HG03457 (cell line): ENCODE measurements around the gene ODAPH.
"Not testable (repeated sequence)": the region's sequence is repeated elsewhere in the genome, so short reads cannot be mapped to it uniquely, and the experiment has no call there.

Experiments used
- ATAC-seq: cut with Tn5 transposase; IDR thresholded peaks from one replicate; pipeline ENCODE4 v1.9.1; 2021; ENCODE audit warnings: moderate number of reproducible peaks; ENCODE audit not compliant: unreplicated experiment

The ODAPH gene

DNA sequence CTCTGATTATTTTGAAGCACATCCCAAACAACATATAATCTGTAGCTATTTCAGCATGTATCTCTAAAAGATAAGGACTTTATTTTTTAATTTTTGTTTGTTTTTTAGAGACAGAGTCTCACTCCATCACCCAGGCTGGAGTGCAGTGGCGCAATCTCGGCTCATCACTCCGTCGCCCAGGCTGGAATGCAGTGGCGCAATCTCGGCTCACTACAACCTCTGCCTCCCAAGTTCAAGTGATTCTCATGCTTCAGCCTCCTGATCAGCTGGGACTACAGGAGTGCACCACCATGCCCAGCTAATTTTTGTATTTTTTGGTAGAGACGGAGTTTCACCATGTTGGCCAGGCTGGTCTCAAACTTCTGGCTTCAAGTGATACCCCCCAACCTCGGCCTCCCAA lies 11.6 kb upstream of the ODAPH start:
- not testable (repeated sequence) for ATAC-seq

DNA sequence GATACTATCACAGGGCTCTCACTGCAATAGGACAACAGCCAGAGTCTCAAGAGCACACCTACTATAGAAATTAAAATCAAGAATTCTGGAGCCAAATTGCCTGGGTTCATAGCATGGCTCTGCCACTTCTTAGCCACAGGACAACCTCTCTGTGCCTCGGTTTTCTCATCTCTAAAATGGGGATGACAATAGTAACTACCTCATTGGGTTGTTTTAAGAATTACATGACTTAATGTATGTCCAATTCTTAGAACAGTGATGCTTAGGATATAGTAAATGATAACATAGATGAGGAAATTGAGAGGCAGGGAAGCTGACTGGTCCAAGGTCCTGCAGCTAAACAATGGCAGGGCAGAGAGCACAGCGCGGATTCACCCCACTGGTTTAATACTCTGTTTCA lies 11.0 kb upstream of the ODAPH start:
- no peak for ATAC-seq

DNA sequence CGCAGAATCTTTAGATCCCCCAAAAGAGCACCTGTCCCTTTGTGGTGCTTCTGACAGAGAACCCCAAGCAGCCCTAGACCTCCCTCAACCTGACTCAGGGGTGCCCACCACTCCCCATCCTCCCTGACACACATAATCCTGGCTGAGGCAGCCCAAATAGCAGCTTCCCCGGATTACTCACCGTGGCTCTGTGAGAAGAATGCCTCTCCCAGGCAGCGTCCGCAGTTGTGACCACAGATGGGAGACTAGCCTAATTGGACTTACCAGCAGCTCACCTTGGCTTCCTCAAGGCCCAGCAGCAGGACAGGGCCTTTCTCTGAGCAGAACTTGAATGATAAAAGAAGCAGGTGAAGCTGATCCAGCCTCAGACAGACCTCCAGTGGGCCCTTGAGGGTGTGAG lies 10.3 kb upstream of the ODAPH start:
- ATAC-seq = no peak

DNA sequence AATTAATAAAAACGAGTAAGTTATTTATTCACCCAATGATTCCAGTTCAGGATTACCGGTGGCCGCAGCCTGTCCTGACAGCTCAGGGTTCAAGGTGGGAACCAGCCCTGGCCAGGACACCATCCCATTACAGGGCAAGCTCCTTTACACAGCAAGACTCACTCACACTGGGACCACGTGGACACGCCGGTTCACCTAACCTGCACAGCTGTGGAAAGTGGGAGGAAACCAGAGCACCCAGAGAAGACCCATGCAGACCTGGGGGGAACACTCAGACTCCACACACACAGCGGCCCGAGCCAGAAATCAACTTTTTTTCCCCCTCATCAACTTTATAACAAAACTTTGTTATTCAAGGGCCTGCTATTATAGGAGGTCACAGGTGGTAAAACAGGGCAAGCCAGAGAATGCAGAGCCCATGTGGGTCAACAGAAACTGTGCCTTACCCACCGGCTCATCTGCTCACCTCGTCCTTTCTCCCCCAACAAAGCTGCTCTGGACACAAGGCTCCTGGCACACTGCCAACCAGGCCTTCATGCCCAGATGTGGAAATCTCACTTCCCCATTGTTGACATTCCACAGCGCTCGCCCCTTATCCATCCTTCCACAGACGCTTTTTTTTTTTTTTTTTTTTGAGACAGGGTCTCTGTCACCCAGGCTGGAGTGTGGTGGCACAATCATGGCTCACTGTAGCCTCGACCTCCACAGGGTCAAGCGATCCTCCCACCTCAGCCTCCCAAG lies 8.0 kb upstream of the ODAPH start:
- no peak for ATAC-seq

DNA sequence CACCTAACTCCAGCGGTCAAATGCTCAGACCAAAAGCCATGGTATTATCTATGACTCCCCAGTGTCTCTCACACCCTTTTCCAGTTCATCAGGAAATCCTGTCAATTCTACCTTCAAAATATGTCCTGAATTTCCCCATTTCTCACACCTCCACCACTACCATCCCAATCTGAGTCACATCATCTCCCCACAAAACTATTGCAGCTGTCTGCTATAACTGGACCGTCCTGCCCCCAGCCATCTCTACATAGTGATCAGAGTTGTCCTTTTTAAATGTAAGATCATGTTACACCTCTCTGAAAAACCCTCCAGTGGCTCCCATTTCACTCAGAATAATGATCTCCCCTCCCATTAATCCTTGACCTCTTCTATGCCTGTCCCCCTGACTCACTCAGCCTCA lies 6.8 kb upstream of the ODAPH start:
- no peak for ATAC-seq

DNA sequence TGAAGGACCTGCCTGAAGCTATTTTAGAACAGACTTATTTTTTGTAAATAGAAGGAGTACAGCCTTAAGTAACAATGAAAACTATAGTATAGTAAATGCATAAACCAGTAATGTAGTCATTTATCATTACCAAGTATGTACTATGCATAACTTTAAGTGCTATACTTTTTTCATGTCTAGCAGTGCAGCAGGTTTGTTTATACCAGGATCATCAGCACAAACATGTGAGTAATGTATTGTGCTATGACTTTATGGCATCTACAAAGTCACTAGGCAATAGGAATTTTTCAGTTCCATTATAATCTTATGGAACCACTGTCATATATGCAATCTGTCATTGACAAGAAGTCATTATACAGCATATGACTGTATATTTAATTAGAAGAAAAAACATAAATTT lies 3.4 kb upstream of the ODAPH start:
- no peak for ATAC-seq

DNA sequence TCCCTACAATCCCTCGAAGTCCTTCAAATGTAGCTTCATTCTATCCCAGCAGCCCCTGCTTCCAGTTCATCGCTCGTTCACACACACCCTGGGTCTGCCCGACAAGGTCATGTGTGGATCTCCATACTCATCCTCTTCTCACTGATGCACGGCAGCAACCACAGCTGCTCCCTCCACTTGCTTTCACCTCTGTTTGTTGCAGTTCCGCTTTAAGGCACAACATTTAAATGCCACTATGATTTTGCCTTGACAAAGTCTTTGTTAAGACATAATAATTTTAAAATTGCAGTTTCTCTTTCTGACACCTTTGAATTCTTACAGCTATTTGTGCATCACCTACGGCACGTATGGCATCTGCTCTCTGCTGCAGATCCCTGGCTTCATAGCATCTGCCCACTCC lies 1.8 kb downstream of the ODAPH start:
- no peak for ATAC-seq

DNA sequence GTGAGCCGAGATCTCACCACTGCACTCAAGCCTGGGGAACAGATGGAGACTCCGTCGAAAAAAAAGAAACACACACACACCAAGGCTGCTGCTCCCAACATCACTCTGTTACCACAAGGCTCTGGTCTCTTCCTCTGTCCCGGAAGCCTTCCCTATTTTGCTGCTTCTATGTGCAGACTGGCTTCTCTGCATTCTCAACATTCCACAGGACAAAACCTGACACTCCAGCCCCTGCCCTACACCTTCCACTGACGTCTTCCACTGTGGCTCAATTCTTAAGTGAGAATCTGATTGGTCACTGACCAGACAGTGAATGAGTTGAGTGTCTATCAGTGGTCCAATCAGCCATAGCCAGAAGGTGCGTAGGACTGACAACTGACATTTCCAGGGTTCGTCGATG lies 5.9 kb downstream of the ODAPH start:
- ATAC-seq = no peak

DNA sequence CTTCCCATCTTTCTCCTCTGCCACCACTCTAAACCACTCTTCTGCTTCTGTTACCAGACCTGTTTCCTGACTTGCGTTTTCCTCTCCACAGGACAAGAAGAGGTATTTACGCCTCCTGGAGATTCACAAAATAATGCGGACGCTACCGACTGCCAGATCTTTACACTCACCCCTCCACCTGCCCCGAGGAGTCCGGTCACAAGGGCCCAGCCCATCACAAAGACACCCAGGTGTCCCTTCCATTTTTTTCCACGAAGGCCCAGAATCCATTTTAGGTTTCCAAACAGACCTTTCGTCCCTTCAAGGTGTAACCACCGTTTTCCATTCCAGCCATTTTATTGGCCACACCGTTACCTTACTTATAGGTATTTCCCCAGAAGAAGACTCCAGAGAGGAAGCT lies 8.2 kb downstream of the ODAPH start:
- ATAC-seq = no peak

DNA sequence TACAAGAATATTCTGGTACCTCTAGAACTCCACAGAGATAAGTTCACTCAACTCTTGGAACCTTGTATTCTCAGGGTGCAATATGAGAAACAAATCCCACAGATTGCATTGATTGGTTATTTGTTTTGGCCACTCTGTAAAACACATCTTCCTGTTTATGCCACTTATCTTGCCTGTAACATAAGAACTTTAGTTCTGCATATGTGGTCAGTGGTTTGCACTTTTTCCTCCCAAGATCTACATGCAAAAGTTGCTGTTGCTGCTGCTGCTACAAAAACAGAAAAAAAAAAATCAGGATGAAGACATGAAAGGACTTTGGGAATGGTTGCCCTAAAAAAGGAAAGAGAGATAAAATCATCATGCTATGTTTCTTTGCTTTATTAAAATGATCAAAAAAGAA lies 9.6 kb downstream of the ODAPH start:
- no peak for ATAC-seq

DNA sequence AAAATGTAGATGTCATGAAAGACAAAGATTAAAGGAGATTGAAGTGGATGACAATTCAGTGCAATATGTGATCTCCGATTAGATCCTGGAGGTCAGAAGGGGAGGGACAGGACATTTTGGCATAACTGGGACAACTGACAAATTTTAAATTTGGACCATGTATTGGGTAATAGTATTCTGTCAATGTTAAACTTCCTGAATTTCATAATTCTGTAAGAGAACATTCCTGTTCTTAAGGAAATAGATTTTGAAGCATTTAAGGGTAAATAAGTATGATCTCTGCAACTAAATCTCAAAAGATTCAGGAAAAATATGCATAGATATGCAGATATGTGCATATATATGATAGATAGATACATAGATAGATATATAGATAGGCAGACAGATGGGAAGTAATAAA lies 11.0 kb downstream of the ODAPH start:
- no peak for ATAC-seq

DNA sequence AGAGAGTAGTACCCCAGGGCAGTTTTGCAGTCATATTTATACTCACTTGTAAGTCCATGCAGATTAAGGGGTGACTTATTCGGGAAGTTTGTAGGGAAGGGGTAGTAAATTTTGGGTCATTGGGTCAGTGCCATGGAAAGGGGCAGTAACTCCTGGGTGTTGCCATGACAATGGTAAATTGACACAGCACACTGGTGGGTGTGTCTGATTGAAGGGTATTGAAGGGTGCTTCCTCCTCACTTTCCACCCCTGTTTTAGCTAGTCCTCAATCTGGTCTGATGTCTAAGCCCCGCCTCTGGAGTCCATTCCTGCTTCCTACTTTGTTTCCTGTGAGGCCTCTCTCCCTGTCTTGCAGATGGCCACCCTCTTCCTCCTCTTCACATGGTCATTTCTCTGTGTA lies 11.9 kb downstream of the ODAPH start:
- no peak for ATAC-seq

DNA sequence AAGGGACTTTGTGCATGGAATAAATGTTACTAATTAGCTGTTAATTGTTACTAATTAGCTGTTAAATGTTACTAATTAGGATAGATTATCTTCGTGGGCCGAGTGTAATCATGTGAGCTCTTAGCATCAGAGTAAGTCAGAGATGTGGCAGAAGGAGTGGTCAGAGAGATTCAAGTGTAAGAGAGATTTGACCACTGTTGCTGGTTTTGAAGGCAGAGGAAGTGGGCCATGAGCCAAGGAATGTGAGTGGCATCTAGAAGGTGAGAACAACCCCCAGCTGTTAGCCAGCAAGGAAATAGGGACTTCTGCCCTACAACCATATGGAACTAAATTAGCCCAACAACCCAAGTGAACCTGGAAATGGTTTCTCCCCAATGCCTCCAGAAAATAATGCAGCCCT lies 28.2 kb downstream of the ODAPH start:
- no peak for ATAC-seq

DNA sequence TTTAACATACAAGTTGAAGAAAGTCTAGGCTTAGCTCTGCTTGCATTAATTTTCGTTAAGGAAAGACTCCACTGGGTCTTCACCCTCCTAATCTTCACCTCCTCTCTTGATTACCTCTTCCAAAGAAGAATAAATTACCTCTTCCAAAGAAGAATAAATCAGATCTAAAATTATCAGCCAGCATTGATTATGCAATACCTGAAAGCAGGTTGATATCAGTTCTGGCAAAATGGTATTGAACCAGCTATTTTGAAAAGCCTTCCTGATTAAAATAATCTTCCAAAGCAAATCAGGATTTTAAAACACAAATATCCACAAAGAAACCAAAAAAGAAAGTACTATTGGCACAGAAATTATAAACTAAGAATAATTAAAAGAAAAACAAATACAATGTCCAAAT lies 37.5 kb downstream of the ODAPH start:
- no peak for ATAC-seq

DNA sequence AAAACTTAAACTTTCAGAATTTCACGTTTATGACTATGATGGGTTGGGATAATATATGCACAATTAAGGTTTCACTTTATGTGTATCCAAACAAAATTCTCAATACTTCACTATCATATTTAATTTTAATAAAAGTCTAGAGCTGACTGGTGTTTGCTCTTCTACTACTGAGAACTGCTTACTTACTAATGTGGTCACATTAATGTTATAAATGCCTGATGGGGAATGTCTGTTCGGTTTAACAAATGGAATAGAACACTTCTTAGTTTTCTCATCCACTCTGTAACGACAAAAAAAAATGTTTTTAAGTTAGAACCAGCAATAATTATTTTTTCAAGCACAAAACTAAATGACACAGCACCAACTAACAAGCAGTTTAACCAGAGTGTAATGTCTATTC lies 40.2 kb downstream of the ODAPH start:
- no peak for ATAC-seq

DNA sequence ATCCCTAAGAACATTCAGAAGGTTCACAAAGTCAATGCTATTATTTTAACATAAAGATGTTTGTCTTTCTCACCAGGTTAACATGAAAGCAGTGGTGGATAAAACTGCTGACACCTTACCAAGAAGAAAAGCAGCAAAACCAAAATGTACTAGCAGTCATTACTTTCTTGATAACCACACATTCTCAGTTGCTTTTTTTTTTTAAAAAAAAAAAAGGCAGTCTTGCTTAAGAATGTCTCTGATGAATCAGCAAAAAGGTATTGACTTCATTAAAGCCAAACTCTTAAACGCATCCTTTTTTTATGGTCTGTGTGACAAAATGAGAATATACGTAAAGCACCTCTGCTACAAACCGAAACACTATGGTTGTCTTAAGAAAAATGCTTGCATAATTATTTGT lies 42.5 kb downstream of the ODAPH start:
- ATAC-seq = no peak

DNA sequence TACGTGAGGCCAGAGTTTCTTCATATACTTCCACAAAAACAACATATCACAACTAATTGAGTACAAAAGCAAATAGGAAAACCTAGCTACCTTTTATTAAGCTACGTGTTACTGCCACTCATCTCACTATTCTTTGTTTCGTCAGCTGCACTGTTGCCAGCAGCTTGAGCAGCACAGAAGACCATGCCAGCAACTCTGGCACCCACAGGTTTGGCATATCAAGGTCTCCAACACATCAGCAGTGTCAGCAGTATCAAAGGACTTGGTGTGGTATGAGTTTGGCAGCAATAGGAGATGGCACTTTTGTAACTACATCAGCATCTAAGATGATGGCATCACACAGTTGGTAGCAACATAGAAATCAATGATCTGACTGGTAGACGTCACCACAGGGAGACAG lies 43.8 kb downstream of the ODAPH start:
- no peak for ATAC-seq

DNA sequence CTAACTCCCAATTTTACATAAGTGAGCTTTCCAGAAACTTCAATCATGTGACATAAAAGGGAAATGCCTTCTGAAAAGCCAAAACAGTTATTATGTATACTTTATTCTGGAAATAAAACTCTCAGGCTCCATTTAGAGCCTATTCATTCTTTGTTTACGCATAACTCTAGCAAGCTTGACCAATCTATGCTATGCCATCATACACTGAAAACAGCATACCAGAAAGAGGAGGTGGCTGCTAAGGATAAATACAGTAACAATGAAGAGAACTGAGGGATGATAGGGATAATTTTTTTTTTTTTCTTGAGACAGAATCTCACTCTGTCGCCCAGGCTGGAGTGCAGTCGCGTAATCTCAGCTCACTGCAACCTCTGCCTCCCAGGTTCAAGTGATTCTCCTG lies 50.1 kb downstream of the ODAPH start:
- no peak for ATAC-seq

DNA sequence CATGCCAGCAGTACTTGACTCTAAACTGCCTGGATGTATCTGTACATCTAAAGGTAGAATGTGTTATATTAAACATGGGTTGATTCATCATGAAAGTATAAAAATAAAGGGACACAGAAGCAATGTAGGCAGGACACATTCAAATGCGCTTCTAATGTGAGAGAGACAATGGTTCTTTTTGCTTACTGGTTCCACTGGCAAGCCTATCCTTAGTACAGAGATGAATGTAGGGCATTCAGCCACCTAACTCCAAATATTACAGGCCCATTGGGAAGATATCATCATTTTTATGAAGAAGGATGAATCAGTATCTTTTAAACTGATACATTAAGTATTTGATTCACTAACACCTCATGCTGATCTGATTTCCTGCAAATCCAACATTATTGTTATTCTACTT lies 56.4 kb downstream of the ODAPH start:
- no peak for ATAC-seq
